Measurements from ENCODE around the gene GAD2.

Gene GAD2

DNA sequence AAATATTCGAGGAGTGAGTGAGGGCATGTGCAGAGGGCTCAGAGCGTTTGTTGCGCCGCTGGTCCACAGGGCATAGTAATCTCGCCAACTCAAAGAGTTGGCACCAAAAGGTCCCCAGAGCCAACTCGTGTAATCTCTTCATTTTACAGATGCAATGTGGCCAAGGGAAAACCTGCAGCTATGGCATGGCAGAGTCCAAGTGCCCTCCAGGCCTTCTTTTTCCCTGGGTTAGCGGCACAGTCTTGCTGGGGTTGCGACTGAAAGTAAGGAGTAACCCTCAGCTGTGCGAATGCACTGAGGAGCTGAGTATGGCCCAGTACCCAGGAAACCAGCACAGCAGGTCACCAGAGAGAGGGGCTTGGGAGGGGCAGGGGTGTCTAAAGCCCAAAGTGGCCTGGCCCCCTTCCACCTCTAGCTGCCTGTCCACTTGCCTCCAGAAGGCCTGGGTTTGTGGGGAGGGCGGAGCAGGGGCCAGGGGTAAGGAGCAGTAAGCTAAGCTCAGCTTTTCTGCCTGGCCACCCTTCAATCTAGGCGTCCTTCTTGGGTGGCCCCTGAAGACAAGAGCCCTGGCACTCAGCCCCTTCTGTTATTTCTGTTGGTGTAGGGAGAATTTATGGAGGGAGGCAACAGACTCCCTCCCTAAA, 3.3 kb upstream of the GAD2 start:
- ChIA-PET CTCF (no interaction called here), POLR2A (no interaction called here)
- DNase-seq (ENCODE audit: low read depth, low spot score), result no peak
- no peak overlapping the region for H3K4me3 ChIP-seq (ENCODE audit: low read depth, low read length)
- TF ChIP-seq, protein P1, sequence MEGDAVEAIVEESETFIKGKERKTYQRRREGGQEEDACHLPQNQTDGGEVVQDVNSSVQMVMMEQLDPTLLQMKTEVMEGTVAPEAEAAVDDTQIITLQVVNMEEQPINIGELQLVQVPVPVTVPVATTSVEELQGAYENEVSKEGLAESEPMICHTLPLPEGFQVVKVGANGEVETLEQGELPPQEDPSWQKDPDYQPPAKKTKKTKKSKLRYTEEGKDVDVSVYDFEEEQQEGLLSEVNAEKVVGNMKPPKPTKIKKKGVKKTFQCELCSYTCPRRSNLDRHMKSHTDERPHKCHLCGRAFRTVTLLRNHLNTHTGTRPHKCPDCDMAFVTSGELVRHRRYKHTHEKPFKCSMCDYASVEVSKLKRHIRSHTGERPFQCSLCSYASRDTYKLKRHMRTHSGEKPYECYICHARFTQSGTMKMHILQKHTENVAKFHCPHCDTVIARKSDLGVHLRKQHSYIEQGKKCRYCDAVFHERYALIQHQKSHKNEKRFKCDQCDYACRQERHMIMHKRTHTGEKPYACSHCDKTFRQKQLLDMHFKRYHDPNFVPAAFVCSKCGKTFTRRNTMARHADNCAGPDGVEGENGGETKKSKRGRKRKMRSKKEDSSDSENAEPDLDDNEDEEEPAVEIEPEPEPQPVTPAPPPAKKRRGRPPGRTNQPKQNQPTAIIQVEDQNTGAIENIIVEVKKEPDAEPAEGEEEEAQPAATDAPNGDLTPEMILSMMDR (IDR thresholded peaks at IDR 0.05; ENCODE audit: insufficient read depth, low read length, missing control alignments), result no peak

DNA sequence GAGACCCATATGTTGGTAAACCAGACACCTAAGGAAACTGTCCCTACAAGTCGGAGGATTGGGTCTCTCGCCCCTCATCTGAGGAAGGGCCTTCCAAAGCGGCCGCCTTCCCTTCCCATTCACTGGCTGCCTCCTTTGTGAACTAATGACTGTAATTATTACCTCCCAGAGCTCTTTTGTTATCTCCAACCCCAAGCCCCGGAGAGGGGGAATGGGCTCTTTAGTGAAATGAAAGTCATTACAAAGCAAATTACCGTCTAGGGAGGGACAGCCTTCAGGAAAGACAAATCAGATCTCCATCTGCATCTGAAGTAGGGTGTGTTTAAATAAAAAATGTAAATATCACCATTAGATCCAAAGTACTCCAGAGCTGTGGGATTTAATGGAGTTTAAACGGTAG, 2.6 kb upstream of the GAD2 start:
- TF ChIP-seq, protein P1 (IDR thresholded peaks at IDR 0.05; ENCODE audit: insufficient read depth, low read length, missing control alignments), result no peak
- ChIA-PET POLR2A (no interaction called here), CTCF (no interaction called here)
- H3K4me3 ChIP-seq (ENCODE audit: low read depth, low read length), result no peak overlapping the region
- DNase-seq (ENCODE audit: low read depth, low spot score), result no peak

DNA sequence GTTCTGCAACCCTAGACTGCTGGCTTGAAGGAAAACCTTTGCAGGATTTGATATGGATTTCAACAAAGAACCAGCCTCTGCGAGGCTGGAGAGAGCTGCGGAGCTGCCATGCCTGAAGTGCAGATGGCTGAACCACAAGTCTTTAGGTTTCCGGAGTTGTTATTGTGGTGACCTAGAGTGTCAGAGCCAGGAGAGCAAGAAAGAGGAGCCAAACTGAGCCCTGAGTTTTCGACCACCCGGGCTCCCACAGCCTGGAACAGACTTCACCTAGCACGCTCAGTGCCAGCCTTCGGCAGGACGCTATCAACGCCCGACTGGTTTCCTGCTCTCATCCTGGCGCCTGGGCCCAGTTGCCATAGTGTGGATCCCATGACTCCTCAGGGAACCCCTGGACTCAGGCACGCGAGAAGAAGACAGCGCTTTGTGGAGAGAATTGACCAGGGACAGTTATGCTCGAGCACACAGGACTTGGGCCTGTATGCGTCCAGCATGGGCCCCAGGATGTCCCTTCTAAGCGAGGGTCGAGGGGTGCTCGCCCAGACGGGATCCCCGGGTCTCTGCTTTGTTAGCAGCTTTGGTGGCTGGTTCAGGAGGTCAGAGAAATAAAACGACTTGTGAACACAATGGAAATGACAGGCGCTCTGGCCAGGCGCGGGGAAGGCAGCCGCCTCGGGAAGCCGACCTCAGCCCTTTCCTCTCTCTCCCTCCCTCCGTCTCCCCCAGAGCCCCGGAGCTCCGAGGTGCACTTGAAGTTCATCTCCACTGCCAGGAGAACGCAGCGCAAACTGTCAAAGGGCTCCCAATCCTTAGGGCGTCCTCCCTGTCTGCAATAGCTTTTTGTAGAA, 1.8 kb upstream of the GAD2 start:
- TF ChIP-seq, protein P1 (IDR thresholded peaks at IDR 0.05; ENCODE audit: insufficient read depth, low read length, missing control alignments), result no peak
- ChIA-PET POLR2A (no interaction called here), CTCF (no interaction called here)
- no peak for DNase-seq (ENCODE audit: low read depth, low spot score)
- H3K4me3 ChIP-seq (ENCODE audit: low read depth, low read length), result no peak overlapping the region

DNA sequence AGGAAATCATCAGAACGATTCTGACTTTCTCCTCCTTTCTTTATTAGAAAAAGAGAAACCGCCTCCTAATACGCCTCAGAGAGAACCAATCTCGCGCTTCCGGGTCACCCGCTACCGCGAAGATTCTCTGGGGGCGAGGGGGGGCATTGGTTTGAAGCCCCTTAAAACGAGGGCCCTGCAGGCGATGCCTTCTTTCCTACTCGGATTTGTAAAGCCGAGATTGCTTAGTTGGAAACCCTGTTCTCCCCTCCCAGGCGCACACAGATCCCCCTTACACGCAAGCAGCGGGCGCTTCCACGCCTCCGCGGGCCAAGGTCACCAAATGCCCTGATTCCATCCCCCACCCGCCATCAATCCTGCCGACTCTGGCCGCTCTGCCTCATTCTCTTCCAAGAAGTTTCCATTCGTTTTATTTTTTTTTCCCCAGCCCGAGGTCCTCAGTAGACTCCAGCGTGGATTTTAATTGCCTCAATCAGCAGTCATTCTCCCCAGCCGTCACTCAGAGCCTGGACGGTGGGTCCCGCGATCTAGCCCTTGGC, 1.1 kb upstream of the GAD2 start:
- POLR2A ChIA-PET, result no interaction called here
- CTCF ChIA-PET, result no interaction called here
- H3K4me3 ChIP-seq (ENCODE audit: low read depth, low read length), result no peak overlapping the region
- TF ChIP-seq, protein P1 (IDR thresholded peaks at IDR 0.05; ENCODE audit: insufficient read depth, low read length, missing control alignments), result no peak
- no peak for DNase-seq (ENCODE audit: low read depth, low spot score)

DNA sequence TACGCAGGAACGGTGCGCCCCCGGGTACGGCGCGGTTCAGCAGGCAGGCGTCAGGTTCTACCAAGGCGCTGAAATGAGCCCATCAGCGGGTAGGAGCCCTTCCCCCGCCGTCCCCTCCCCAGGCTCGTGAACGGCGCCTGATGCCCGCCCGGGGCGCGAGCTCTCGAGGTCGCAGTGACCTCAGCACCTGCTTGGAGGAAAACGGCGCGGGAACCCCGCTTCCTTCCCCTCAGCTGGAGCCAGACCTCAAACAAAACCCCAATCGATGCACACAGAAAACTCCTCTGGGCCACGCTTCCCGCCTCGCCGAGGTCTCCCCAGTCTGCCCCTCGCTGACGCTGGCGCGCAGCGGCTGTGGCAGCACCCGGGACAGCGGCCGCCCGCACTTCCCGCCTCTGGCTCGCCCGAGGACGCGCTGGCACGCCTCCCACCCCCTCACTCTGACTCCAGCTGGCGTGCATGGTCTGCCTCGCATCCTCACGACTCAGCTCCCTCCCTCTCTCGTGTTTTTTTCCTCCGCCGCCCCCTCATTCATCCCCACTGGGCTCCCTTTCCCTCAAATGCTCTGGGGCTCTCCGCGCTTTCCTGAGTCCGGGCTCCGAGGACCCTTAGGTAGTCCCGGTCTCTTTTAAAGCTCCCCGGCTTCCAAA, 514 bp upstream of the GAD2 start:
- TF ChIP-seq, protein P1 (IDR thresholded peaks at IDR 0.05; ENCODE audit: insufficient read depth, low read length, missing control alignments), result no peak
- CTCF ChIA-PET, result no interaction called here
- H3K4me3 ChIP-seq (ENCODE audit: low read depth, low read length), result no peak overlapping the region
- POLR2A ChIA-PET, result no interaction called here
- DNase-seq (ENCODE audit: low read depth, low spot score), result no peak
